Upper lobe of left lung (tissue), 4 donors: ENCODE results near the gene TP53TG5.

Experiments used
- EP300 ChIP-seq, 4 donors: sonication (generic); formaldehyde crosslinking; IDR thresholded peaks; one replicate each; pipeline ENCODE4 v1.5.1; 2017; ENCODE audit warnings: antibody characterized with exemption in 4 of 4, control low read depth in 2 of 4
- POLR2A ChIP-seq, 4 donors: fragments of 450-650 bp; IDR thresholded peaks; one replicate each; pipeline ENCODE4 v1.5.1; 2016 to 2017; ENCODE audit warnings: antibody characterized with exemption in 4 of 4, mild to moderate bottlenecking in 2 of 4
- POLR2AphosphoS5 ChIP-seq, 2 donors: sonication (generic); formaldehyde crosslinking; IDR thresholded peaks; one replicate each; pipeline ENCODE4 v1.5.1; 2017; ENCODE audit warnings: antibody characterized with exemption in 2 of 2
- TF ChIP-seq, protein P1 (sequence below), 6 experiments: fragments of 450-650 bp in 4 of 6; fragments of 200-600 bp in 2 of 6; sonication (generic) in 2 of 6; IDR thresholded peaks; one replicate each; pipeline ENCODE4 v1.5.1; 2016 to 2019; ENCODE audit warnings: antibody characterized with exemption in 6 of 6

- TF ChIP-seq, protein P1, sequence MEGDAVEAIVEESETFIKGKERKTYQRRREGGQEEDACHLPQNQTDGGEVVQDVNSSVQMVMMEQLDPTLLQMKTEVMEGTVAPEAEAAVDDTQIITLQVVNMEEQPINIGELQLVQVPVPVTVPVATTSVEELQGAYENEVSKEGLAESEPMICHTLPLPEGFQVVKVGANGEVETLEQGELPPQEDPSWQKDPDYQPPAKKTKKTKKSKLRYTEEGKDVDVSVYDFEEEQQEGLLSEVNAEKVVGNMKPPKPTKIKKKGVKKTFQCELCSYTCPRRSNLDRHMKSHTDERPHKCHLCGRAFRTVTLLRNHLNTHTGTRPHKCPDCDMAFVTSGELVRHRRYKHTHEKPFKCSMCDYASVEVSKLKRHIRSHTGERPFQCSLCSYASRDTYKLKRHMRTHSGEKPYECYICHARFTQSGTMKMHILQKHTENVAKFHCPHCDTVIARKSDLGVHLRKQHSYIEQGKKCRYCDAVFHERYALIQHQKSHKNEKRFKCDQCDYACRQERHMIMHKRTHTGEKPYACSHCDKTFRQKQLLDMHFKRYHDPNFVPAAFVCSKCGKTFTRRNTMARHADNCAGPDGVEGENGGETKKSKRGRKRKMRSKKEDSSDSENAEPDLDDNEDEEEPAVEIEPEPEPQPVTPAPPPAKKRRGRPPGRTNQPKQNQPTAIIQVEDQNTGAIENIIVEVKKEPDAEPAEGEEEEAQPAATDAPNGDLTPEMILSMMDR (IDR thresholded peaks at IDR 0.05), result no peak
- TF ChIP-seq POLR2A (IDR thresholded peaks at IDR 0.05), result no peak
- no peak for TF ChIP-seq POLR2AphosphoS5 (IDR thresholded peaks at IDR 0.05)
- no peak for TF ChIP-seq EP300 (IDR thresholded peaks at IDR 0.05)
Measured at GRCh38 chr20:45407783-45408645, 29.9 kb upstream of the TP53TG5 start, which contains the start of gene DBNDD2.
